CD14-positive monocyte (primary cell): Measurements from ENCODE around the gene TIGD6. TPM values are rescaled to one million over a fixed set of nuclear protein-coding genes. Genes with fewer than 3 reads are reported as not detected.
A peak's percentile ranks its signal among the peaks of the same experiment; 100 is the strongest.

Source experiments
- DNase-seq, 3 donors: peaks; one replicate each; pipeline ENCODE4 v3.0.0-alpha.2; 2011 to 2022
- H2AFZ ChIP-seq: 2 replicates; pipeline ENCODE4 v1.6.0; 2012; ENCODE audit warnings: mild to moderate bottlenecking, low read depth, low read length, inconsistent platforms; ENCODE audit not compliant: insufficient read depth, poor library complexity, severe bottlenecking
- H3K27ac ChIP-seq, 2 donors: 1 replicate in 1 of 2; 2 replicates in 1 of 2; pipeline ENCODE4 v1.5.1; 2012 to 2013; ENCODE audit warnings: low read length in 2 of 2, control low read depth in 1 of 2, inconsistent platforms in 1 of 2, low read depth in 1 of 2, mild to moderate bottlenecking in 1 of 2
- H3K27me3 ChIP-seq, 2 donors: one replicate each; pipeline versions ENCODE4 v1.6.0 to v1.6.1; 2011 to 2013; ENCODE audit warnings: low read length in 2 of 2; ENCODE audit not compliant: control insufficient read depth in 2 of 2, insufficient read depth in 2 of 2
- H3K36me3 ChIP-seq, 2 donors: replicated peaks in 1 of 2; 1 replicate in 1 of 2; 2 replicates in 1 of 2; pipeline versions ENCODE4 v1.5.1 to v1.6.1; 2012 to 2013; ENCODE audit warnings: low read length in 2 of 2, control low read depth in 1 of 2, inconsistent platforms in 1 of 2, mild to moderate bottlenecking in 1 of 2; ENCODE audit not compliant: insufficient read depth in 2 of 2, control insufficient read depth in 1 of 2
- H3K4me1 ChIP-seq, 2 donors: 1 replicate in 1 of 2; 2 replicates in 1 of 2; pipeline versions ENCODE4 v1.5.1 to v1.6.1; 2012 to 2013; ENCODE audit warnings: low read length in 2 of 2, control low read depth in 1 of 2, inconsistent platforms in 1 of 2, mild to moderate bottlenecking in 1 of 2, moderate library complexity in 1 of 2; ENCODE audit not compliant: insufficient read depth in 2 of 2, control insufficient read depth in 1 of 2
- H3K4me2 ChIP-seq: replicated peaks from 2 replicates; pipeline ENCODE3; 2012; ENCODE audit warnings: low read length, moderate library complexity, mild to moderate bottlenecking; ENCODE audit not compliant: poor library complexity, severe bottlenecking; ENCODE audit errors: extremely low read depth
- H3K4me3 ChIP-seq, 3 experiments: fragments of 200-600 bp in 1 of 3; sonication (generic) in 1 of 3; replicated peaks in 1 of 3; 1 replicate in 2 of 3; 2 replicates in 1 of 3; pipeline ENCODE4 v1.5.1; 2011 to 2013; ENCODE audit warnings: low read length in 3 of 3, mild to moderate bottlenecking in 3 of 3, control low read depth in 2 of 3, low read depth in 2 of 3, inconsistent platforms in 1 of 3, moderate library complexity in 1 of 3
- H3K79me2 ChIP-seq: 2 replicates; pipeline ENCODE4 v1.6.0; 2012; ENCODE audit warnings: mild to moderate bottlenecking, control low read depth, inconsistent platforms, low read length, moderate library complexity; ENCODE audit not compliant: insufficient read depth
- H3K9ac ChIP-seq: 2 replicates; pipeline ENCODE4 v1.6.0; 2017; ENCODE audit warnings: low read length, mild to moderate bottlenecking; ENCODE audit not compliant: insufficient read depth, poor library complexity, severe bottlenecking
- H3K9me3 ChIP-seq, 2 donors: replicated peaks in 1 of 2; 1 replicate in 1 of 2; 2 replicates in 1 of 2; pipeline versions ENCODE4 v1.5.1 to v1.6.1; 2012 to 2013; ENCODE audit warnings: low read length in 2 of 2, control low read depth in 1 of 2; ENCODE audit not compliant: control insufficient read depth in 1 of 2, insufficient read depth in 1 of 2
- H4K20me1 ChIP-seq: 2 replicates; pipeline ENCODE4 v1.6.0; 2012; ENCODE audit warnings: mild to moderate bottlenecking, low read length, control low read depth, moderate library complexity; ENCODE audit not compliant: insufficient read depth
- H3K27ac Mint-ChIP-seq, 7 donors: one replicate each; pipeline ENCODE4 v1.8.0; 2020; ENCODE audit warnings: mild to moderate bottlenecking in 7 of 7, mixed read lengths in 7 of 7, moderate library complexity in 6 of 7, inconsistent platforms in 2 of 7
- H3K27me3 Mint-ChIP-seq, 3 donors: one replicate each; pipeline ENCODE4 v1.8.0; 2021 to 2022; ENCODE audit warnings: low read depth in 3 of 3, mild to moderate bottlenecking in 3 of 3, mixed read lengths in 3 of 3, moderate library complexity in 3 of 3, inconsistent platforms in 1 of 3
- H3K36me3 Mint-ChIP-seq, 2 donors: one replicate each; pipeline ENCODE4 v1.8.0; 2020; ENCODE audit warnings: mixed read lengths in 2 of 2, inconsistent platforms in 1 of 2, mild to moderate bottlenecking in 1 of 2
- H3K4me1 Mint-ChIP-seq: one replicate; pipeline ENCODE4 v1.8.0; 2020; ENCODE audit warnings: mild to moderate bottlenecking, mixed read lengths
- H3K4me3 Mint-ChIP-seq, 2 donors: one replicate each; pipeline ENCODE4 v1.8.0; 2020; ENCODE audit warnings: mild to moderate bottlenecking in 2 of 2, mixed read lengths in 2 of 2, moderate library complexity in 1 of 2
- H3K9me3 Mint-ChIP-seq, 7 donors: one replicate each; pipeline ENCODE4 v1.8.0; 2020 to 2022; ENCODE audit warnings: mixed read lengths in 7 of 7, mild to moderate bottlenecking in 6 of 7, moderate library complexity in 6 of 7, inconsistent platforms in 2 of 7
- CTCF ChIP-seq: fragments of 200-600 bp; IDR thresholded peaks from one replicate; pipeline ENCODE4 v1.8.0; 2022; ENCODE audit warnings: antibody characterized with exemption, mild to moderate bottlenecking
- WGBS: methylation state at CpG from one replicate; pipeline ENCODE4 v1.1.5; 2013; ENCODE audit warnings: missing lambda C conversion rate; ENCODE audit not compliant: insufficient coverage; 5-methylcytosine and 5-hydroxymethylcytosine counted together
- intact Hi-C, 2 donors: fragments of 100-400 bp; cut with micrococcal nuclease; formaldehyde crosslinking; loops; one replicate each; pipeline versions ENCODE4 v1.15.0 to v1.15.1; 2023
- polyA plus RNA-seq, 3 donors: library from polyadenylated mRNA; depleted of rRNA in 1 of 3; unstranded in 2 of 3; stranded (reverse) in 1 of 3; fragments of 300-500 nt in 2 of 3; fragments of >200 nt in 1 of 3; fragmentation: Illumina TruSeq in 2 of 3; gene quantifications; 1 replicate in 2 of 3; 2 replicates in 1 of 3; pipeline ENCODE4 v1.2.3, GENCODE V29; 2012 to 2021

TIGD6 gene
- polyA plus RNA-seq, 3 donors = 0.88 to 2.5 (median 1.8) TPM

- Histone ChIP-seq H3K9me3 (no peaks in the 10 kb centered on the region), H2AFZ (peak overlapping the region; percentile 84), H3K27ac (peak overlapping the region; percentile 86 to 88), H3K27me3 (no peaks in the 10 kb centered on the region), H3K4me1 (peaks cover 21 to 23% of the 10 kb centered on the region in 2 donors), H3K9ac (peak overlapping the region; percentile 95), H3K36me3 (peaks cover 9 to 22% of the 10 kb centered on the region in 2 donors), H3K79me2 (peaks cover 44% of the 10 kb centered on the region), H3K4me2 (peak overlapping the region; percentile 75), H4K20me1 (peaks cover 35% of the 10 kb centered on the region), H3K4me3 (peak overlapping the region; percentile 63 to 80 (median 66))
- WGBS = under 1% methylated on average over 38 of the region's 44 CpGs
- Mint-ChIP-seq H3K9me3 (peaks cover 0 to 2% (median 0%) of the 10 kb centered on the region in 7 donors), H3K4me3 (peak overlapping the region; percentile 88 to 96), H3K27ac (peak overlapping the region; percentile 88 to 95 (median 94)), H3K4me1 (peaks cover 31% of the 10 kb centered on the region), H3K27me3 (peaks cover 0 to 2% (median 0%) of the 10 kb centered on the region in 3 donors), H3K36me3 (peaks cover 23 to 29% of the 10 kb centered on the region in 2 donors)
- DNase-seq = peak; percentile 51 to 73 (median 71)
- no peak for TF ChIP-seq CTCF
- intact Hi-C loops = loop anchor here in 1 of 2 donors (5.0 kb wide), 1 partner anchor 39 kb away; the partner anchor contains the start of gene SLC26A2
Measured at GRCh38 chr5:150000990-150001659, 671 bp upstream of the TIGD6 start.

GRCh38 chr5:149999866-150000255 lies 593 bp downstream of the TIGD6 start:
- peaks cover 41% of the 10 kb centered on the region for H3K79me2 ChIP-seq
- WGBS = 14% methylated on average over 1 of the region's 7 CpGs
- Mint-ChIP-seq H3K36me3 (peaks cover 29 to 30% of the 10 kb centered on the region in 2 donors), H3K27ac (peak overlapping the region; percentile 86 to 96 (median 93)), H3K9me3 (peaks cover 0 to 2% (median 0%) of the 10 kb centered on the region in 7 donors), H3K4me1 (peaks cover 31% of the 10 kb centered on the region), H3K27me3 (no peaks in the 10 kb centered on the region), H3K4me3 (peak overlapping the region; percentile 88 to 93)
- peak overlapping the region; percentile 75 for H3K4me2 ChIP-seq
- H3K27me3 ChIP-seq = no peaks in the 10 kb centered on the region
- peaks cover 28% of the 10 kb centered on the region for H4K20me1 ChIP-seq
- peak overlapping the region; percentile 63 to 80 (median 66) for H3K4me3 ChIP-seq
- H3K4me1 ChIP-seq = peaks cover 21 to 23% of the 10 kb centered on the region in 2 donors
- peak overlapping the region; percentile 86 to 88 for H3K27ac ChIP-seq
- no peak for TF ChIP-seq CTCF
- H3K9ac ChIP-seq = peak overlapping the region; percentile 95
- no peaks in the 10 kb centered on the region for H3K9me3 ChIP-seq
- H2AFZ ChIP-seq = peak overlapping the region; percentile 84
- DNase-seq = peak; percentile 46 to 74 (median 47)
- intact Hi-C loops = loop anchor here (5.0 to 10.0 kb wide), 2 partner anchors 38 to 365 kb away; partner anchors contain the start of gene SLC26A2 (in 1 of the 2)
- peaks cover 11 to 14% of the 10 kb centered on the region in 2 donors for H3K36me3 ChIP-seq
